ENCODE results near the gene GPR34. TPM values are rescaled to one million over a fixed set of nuclear protein-coding genes. Genes with fewer than 3 reads are reported as not detected.

The GPR34 gene, protein sequence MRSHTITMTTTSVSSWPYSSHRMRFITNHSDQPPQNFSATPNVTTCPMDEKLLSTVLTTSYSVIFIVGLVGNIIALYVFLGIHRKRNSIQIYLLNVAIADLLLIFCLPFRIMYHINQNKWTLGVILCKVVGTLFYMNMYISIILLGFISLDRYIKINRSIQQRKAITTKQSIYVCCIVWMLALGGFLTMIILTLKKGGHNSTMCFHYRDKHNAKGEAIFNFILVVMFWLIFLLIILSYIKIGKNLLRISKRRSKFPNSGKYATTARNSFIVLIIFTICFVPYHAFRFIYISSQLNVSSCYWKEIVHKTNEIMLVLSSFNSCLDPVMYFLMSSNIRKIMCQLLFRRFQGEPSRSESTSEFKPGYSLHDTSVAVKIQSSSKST
- not detected in 2 replicates for total RNA-seq

DNA sequence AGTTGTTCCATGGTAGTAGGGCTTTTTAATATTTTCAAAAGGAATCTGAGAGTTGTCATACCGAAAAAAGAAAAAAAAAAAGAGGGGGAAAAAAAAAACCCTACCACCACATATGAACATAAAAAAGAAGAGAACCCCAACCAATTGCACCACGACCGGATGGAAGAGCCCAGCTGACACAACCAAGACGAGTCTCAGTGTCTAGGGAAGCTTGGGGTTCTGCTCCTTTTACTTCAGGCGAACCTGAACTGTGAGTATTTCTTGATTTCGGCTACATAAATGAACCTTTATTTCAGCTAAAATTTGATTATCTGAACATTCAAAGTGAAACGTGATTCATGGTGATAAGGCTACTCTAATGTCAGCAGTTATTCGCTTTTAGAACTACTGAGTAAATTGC is at the start of gene GPR34:
Gene GPR34 (plus strand): TSS at position 139 of the 400 bp plus-strand sequence. CDS start 6,661 bp downstream, outside the sequence.

DNA sequence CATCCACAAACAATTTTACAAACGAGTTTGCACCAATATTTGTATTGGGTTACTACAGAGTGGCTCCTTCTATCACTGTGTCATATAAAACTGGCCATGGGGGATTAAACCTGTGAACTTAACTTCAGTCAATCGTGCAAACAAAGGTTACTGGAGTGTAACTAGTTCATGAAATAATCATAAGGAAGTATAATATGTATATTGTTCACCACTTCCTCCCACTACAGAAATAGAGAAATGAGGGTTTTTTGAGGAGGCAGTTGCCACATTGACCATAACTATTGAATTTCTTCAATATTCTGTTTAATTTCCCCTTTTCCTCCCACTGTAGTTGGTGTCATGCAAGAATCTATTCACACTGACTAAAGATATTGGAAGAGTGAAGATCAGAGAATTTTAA is 35.1 kb downstream of the GPR34 start, which contains the start of gene GPR82:
Gene GPR82 (plus strand): TSS at position 356 of the 400 bp plus-strand sequence. CDS start 2,846 bp downstream, outside the sequence.

Other genes starting within 250 kb of the GPR34 start
- gene NYX, start 241.6 kb upstream of the GPR34 start, total RNA-seq = not detected in 2 replicates
- gene GPR82, start 35.2 kb downstream of the GPR34 start, total RNA-seq = not detected in 2 replicates
- gene CASK, start 234.6 kb downstream of the GPR34 start, total RNA-seq = 24.4 and 35.4 TPM in 2 replicates

Data from mesangial cell (primary cell).